Ascending aorta (tissue), 2 donors: ENCODE measurements around the gene CHST4. TPM values are rescaled to one million over a fixed set of nuclear protein-coding genes. Genes with fewer than 3 reads are reported as not detected.
"Not testable (repeated sequence)": the region's sequence is repeated elsewhere in the genome, so short reads cannot be mapped to it uniquely, and the experiment has no call there.

Experiments used
- DNase-seq, 2 donors: peaks; one replicate each; pipeline ENCODE4 v3.0.0-alpha.2; 2019; ENCODE audit warnings: low spot score in 2 of 2
- H3K27ac ChIP-seq, 2 donors: fragments of 200-600 bp; sonication (generic); one replicate each; pipeline ENCODE4 v1.5.1; 2016 to 2017; ENCODE audit warnings: mild to moderate bottlenecking in 1 of 2
- H3K27me3 ChIP-seq: fragments of 200-600 bp; sonication (generic); one replicate; pipeline ENCODE4 v1.5.1; 2017
- H3K36me3 ChIP-seq, 2 donors: fragments of 200-600 bp; sonication (generic); one replicate each; pipeline ENCODE4 v1.5.1; 2016
- H3K4me1 ChIP-seq, 2 donors: fragments of 200-600 bp; sonication (generic); one replicate each; pipeline ENCODE4 v1.5.1; 2016 to 2017; ENCODE audit warnings: mild to moderate bottlenecking in 1 of 2
- H3K4me3 ChIP-seq, 2 donors: fragments of 200-600 bp; sonication (generic); one replicate each; pipeline ENCODE4 v1.5.1; 2016 to 2017; ENCODE audit warnings: mild to moderate bottlenecking in 1 of 2
- H3K9me3 ChIP-seq, 2 donors: fragments of 200-600 bp; sonication (generic); one replicate each; pipeline ENCODE4 v1.5.1; 2016
- CTCF ChIP-seq, 3 experiments: fragments of 200-600 bp in 2 of 3; fragments of 450-650 bp in 1 of 3; sonication (generic) in 2 of 3; IDR thresholded peaks; one replicate each; pipeline ENCODE4 v1.5.1; 2016 to 2019; ENCODE audit warnings: antibody characterized with exemption in 3 of 3, mild to moderate bottlenecking in 1 of 3, moderate library complexity in 1 of 3
- intact Hi-C: fragments of 100-400 bp; cut with DNase I; formaldehyde crosslinking; loops from one replicate; pipeline ENCODE4 v1.15.1; 2023
- total RNA-seq: library from RNA; depleted of rRNA; stranded (reverse); fragments of >200 nt; gene quantifications from one replicate; pipeline ENCODE4 v1.1.0, GENCODE V29; 2016

CHST4 gene
- total RNA-seq, 1 donor from 2014 or later = not detected

DNA sequence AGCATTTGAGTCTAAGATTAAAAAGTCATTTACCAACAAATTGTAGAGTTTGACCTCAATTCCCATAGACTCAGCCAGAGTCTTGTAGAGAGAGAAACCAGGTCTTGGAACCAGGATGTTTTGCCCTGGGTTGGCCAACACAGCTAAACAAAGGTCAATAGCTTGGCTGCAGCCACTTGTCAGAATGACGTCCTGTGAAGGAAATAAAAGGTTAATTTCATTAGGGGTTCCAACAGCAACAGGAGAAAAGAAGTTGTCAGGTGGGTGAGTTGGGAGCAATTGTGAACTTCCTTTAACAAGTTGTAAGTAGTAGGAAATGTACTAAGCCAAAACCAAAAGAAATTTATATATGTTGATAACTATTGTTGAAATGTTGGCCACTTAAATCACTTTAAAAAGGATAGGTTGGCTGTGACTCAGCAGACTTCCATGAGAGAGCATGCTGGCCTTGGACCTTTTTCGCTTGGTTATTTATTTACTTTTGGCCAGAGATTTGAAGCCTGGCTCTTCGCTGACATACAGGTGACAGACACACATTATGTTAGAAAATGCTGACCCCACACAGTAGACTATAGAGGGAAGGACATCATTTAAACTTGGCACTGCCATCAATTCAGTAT is 46.4 kb downstream of the CHST4 start:
- intact Hi-C loops = no loop called here
- Histone ChIP-seq H3K4me1 (no peaks in the 10 kb centered on the region), H3K36me3 (no peaks in the 10 kb centered on the region), H3K9me3 (no peaks in the 10 kb centered on the region), H3K27ac (no peak overlapping the region), H3K4me3 (no peak overlapping the region), H3K27me3 (no peaks in the 10 kb centered on the region)
- no peak for DNase-seq
- TF ChIP-seq CTCF (IDR thresholded peaks at IDR 0.05) = no peak

DNA sequence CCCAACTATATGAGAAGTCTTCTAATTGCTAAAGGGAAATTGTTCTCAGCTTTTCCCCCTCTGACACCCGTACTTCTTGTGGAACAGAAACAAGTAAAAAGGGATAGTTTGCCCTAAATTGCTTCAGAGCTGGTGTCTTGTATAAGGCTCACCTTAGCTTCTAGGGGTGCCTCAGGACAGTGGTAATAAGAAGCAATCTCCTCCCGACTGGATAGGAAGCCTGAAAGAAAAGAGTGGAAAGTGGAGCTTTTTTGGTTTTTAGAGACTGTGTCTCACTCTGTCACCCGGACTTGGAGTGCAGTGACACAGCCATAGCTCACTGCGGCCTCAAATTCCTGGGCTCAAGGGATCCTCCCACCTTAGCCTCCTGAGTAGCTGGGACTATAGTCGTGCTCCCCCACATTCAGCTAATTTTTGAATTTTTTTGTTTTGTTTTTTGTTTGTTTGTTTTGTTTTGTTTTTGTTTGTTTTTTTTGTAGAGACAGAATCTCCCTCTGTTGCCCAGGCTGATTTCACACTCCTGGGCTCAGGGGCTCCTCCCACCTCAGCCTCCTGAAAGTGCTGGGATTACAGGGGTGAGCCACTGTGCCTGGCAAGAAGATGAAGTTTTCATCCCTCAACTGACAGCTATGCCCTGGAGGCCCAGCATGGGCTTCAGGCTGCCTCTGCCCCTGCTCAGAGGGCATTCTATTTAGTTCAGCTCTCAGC is 47.3 kb downstream of the CHST4 start:
- H3K4me3 ChIP-seq = no peak overlapping the region
- H3K4me1 ChIP-seq = no peaks in the 10 kb centered on the region
- no peak for DNase-seq
- H3K27me3 ChIP-seq = no peaks in the 10 kb centered on the region
- no peak for TF ChIP-seq CTCF (IDR thresholded peaks at IDR 0.05)
- H3K9me3 ChIP-seq = no peaks in the 10 kb centered on the region
- intact Hi-C loops = no loop called here
- no peaks in the 10 kb centered on the region for H3K36me3 ChIP-seq
- no peak overlapping the region for H3K27ac ChIP-seq

DNA sequence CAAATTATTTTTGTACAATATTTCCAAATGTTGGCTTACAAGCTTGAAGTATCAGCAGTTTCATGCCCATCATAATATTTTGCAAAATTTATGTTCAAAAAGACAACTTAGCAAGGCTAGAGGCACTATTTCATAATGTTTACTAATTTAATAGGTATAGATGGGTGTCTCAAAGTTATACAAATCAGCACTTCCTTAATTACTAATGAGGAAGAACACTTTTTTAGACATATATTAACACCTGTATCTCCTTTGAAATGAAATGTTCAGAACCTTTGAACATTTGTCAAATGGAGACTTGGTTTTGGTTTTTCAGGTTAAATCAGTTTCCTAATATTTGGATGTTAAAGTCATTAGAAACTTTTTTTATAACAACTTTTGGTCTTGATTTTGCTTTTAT is 48.5 kb downstream of the CHST4 start:
- H3K9me3 ChIP-seq = no peaks in the 10 kb centered on the region
- no peak for TF ChIP-seq CTCF (IDR thresholded peaks at IDR 0.05)

DNA sequence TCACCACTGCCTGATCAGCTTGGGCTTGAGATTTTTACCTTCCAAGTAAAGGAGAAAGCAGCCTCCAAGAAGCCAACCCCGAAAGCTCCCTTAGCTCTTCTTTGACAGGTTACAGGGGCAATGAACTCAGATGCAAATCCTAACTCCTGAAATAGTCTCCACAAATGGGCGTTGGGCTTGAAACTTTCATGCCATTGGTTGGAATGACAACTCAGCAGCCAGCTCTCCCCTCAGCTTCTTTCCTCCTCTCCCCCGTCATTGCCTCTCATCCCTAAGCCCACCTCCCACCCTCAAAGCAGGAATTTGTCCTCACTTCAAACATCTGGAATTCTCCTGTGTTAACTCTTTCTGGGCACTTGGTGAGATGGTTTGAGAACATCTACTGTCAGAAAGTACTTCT is 50.7 kb downstream of the CHST4 start, which contains the start of gene TAT:
TSS of gene TAT (minus strand) at position 122 of the 400 bp plus-strand sequence. CDS start 677 bp downstream, outside the sequence.
- no peak for TF ChIP-seq CTCF (IDR thresholded peaks at IDR 0.05)
- H3K27ac ChIP-seq = no peak within 1 kb of the TSS
- no peak within 1 kb of the TSS for H3K4me3 ChIP-seq
- no peaks in the 10 kb centered on the region for H3K27me3 ChIP-seq
- H3K36me3 ChIP-seq = no peaks in the 10 kb centered on the region
- no peaks in the 10 kb centered on the region for H3K4me1 ChIP-seq
- no peaks in the 10 kb centered on the region for H3K9me3 ChIP-seq
- intact Hi-C loops = no loop called here
- no peak for DNase-seq

More for the DNA sequence above, 48.5 kb downstream of the CHST4 start:
- no peaks in the 10 kb centered on the region for H3K36me3 ChIP-seq
- no peak overlapping the region for H3K4me3 ChIP-seq
- no peak for DNase-seq
- H3K27ac ChIP-seq = no peak overlapping the region
- H3K4me1 ChIP-seq = no peaks in the 10 kb centered on the region
- intact Hi-C loops = no loop called here
- no peaks in the 10 kb centered on the region for H3K27me3 ChIP-seq

DNA sequence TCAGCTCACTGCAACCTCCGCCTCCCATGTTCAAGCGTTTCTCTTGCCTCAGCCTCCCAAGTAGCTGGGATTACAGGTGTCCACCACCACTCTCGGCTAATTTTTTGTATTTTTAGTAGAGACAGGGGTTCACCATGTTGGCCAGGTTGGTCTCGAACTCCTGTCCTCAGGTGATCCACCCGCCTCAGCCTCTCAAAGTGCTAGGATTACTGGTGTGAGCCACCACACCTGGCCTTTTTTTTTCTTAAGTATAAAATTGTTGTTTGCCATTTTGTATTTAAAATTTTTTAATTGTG is 56.3 kb downstream of the CHST4 start:
- H3K27me3 ChIP-seq, H3K4me1 ChIP-seq, intact Hi-C loops, H3K36me3 ChIP-seq, DNase-seq, H3K9me3 ChIP-seq, H3K4me3 ChIP-seq, H3K27ac ChIP-seq: not testable (repeated sequence)

DNA sequence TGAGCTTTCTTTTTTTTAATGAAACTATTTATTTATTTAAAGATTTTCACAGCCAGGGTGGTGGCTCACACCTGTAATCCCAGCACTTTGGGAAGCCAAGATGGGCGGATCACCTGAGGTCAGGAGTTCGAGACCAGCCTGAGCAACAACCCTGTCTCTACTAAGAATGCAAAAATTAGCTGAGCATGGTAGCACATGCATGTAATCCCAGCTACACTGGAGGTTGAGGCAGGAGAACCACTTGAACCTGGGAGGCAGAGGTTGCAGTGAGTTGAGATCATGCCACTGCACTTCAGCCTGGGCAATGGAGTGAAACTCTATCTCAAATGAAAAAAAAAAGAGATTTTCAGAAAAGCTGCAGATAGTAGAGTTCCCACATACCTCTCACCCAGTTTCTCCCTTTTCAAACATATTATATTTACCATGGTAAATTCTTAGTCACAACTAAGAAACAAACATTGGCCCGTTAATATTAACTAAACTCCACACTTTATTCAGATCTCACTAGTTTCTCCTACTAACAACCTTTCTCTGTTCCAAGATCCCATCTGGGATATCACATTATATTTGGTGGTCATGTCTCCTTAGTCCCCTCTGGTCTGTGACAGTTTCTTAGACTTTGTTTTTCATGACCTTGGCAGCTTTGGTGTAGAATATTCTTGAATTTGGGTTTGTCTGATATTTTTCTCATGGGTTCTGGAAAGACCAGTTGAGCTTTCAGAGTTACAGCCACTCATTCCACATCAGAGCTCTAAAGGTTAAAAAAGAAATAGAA is 58.5 kb downstream of the CHST4 start:
- intact Hi-C loops = no loop called here
- H3K27ac ChIP-seq = no peak overlapping the region
- no peak overlapping the region for H3K4me3 ChIP-seq
- H3K36me3 ChIP-seq = no peaks in the 10 kb centered on the region
- no peaks in the 10 kb centered on the region for H3K9me3 ChIP-seq
- no peaks in the 10 kb centered on the region for H3K27me3 ChIP-seq
- TF ChIP-seq CTCF (IDR thresholded peaks at IDR 0.05) = no peak
- no peak for DNase-seq
- H3K4me1 ChIP-seq = no peaks in the 10 kb centered on the region
